Hepatic stellate cell (primary cell): ENCODE data around the gene CSTF1.
"Not testable (repeated sequence)": the region's sequence is repeated elsewhere in the genome, so short reads cannot be mapped to it uniquely, and the experiment has no call there.

ENCODE experiments used
- DNase-seq: peaks from one replicate; pipeline ENCODE4 v3.0.0; 2011; ENCODE audit warnings: low spot score

The CSTF1 gene

GRCh38 chr20:56369179-56369578 is 23.3 kb upstream of the CSTF1 start:
- no peak for DNase-seq

GRCh38 chr20:56371977-56372376 is 20.5 kb upstream of the CSTF1 start:
- no peak for DNase-seq

DNA sequence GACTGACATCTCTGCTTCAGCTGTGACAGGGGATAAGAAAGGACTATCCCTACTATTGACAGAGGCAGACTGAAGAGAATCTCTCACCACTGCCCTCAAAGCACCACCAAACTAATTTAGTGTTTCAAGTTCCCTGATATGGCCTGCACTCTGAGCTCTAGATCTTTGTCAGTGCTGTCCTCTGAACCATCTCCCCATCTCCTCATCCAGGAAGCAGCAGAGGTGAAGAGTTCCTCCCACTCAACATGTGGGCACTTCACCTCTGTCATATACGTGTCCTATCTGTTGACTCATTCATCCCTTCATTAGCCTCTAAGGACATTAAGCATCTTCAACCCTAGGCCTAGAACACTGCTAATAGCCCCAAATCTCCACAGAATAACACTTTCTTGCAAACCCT is 19.6 kb upstream of the CSTF1 start:
- DNase-seq = no peak

DNA sequence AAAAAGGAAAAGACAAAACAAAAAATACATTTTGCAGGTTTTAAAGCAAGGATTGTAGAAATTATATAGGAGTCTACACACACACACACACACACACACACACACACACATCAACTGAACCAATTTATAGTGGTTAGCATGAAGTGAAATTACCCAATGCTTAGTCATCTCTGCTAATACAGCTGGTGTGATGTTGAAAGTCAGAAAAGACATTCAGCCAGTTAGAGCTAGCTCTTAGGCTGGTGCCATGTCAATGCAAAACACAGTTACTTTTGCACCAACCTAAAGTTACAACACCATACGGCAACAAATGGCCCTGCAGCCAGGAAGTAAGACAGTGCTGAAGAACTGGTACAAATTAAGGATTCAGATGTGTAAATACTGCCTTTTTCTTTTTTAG is 18.5 kb upstream of the CSTF1 start:
- DNase-seq = peak; percentile 66

DNA sequence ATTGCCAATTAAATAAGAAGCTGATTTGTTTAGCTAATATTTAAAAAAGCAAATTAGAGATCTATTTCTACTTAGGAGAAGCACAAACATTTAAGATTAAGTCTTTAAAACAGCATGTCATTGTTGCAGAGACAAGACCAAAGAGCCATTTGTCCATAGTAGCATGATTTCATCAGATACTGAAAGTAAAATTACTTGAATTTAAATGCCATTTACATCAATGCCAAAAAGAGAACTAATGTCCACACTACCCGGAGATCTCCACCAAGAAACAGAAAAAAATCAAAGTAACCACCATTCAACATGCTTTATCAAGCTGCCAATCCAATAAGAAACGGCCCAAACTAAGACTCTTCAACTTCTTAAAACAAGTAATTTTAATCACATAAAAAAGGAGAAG is 16.1 kb upstream of the CSTF1 start:
- DNase-seq = no peak

DNA sequence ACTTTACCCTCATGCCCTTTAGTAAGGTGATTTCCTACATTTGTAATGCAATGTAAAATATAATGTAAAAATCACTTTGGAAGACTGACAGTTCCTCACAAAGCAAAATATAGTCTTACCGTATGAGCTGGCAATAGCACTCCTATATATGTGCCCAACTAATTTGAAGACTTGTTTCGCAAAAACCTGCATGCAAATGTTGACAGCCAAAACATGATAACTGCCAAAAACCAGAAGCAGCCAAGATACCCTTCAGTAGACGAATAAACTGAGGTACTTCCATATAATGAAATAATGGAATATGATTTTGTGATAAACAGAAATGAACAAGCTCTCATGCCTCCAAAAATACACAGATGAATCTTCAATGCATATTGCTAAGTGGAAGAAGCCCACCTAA is 14.1 kb upstream of the CSTF1 start:
- no peak for DNase-seq

GRCh38 chr20:56380375-56380774 is 12.1 kb upstream of the CSTF1 start:
- no peak for DNase-seq

DNA sequence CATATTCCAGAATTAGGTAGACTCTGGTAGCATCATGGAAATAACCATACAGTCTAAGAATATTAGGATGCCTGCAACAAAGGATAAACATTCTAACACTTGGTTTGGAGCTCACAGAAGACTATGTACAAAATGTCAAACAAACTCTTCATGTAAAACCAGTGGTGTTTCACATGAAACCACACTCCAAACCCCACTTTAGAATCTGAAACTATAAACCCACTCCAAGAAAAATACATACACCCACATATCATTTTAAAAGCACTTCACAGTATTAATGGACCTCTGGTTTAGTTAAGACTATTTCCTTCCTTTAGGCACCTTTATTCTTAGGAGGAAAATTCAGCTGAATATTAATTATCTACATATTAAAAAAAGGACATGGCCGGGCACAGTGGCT is 10.9 kb upstream of the CSTF1 start:
- no peak for DNase-seq

GRCh38 chr20:56382696-56383095 is 9.7 kb upstream of the CSTF1 start:
- no peak for DNase-seq

DNA sequence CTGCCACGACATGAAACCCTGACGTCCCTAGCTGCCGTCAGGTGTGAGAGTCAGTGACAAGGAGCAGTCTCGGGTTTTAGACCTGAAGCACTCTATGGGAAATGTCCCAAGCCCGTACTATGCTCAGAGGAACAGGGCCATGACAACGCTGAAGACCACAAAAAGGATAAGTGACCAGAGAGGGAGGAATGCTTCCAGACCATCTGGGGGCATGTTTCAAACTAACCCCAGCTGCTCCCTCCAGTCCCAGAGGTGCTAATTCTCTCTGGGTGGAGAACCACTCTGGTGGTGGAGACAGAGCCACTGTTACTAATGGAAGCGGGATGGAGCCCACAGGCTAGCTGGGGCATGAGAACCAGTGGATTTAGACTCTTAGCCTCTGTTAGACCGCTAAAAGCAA is 9.1 kb upstream of the CSTF1 start:
- no peak for DNase-seq

DNA sequence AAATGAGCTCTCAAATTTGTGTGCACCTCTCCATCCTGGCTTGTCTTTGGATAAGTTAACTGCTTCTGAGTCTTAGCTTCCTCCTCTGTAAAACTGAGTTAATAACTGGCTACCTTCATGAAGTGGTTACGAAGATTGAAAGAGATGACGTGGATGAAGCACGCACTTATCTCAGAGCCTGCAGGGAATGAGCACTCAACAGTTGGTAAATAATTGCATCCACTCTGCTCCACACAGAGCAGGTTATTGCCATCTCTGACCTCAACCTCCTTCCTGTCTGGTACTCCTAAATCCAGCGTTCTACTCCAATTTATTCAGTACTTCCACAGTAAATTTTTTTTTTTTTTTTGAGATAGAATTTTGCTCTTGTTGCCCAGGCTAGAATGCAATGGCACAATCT is 7.3 kb upstream of the CSTF1 start:
- no peak for DNase-seq

- DNase-seq = no peak
Measured at GRCh38 chr20:56386219-56386618, 6.2 kb upstream of the CSTF1 start.

GRCh38 chr20:56388882-56389281 is 3.6 kb upstream of the CSTF1 start:
- no peak for DNase-seq

GRCh38 chr20:56389807-56390206 is 2.6 kb upstream of the CSTF1 start:
- DNase-seq = no peak

- DNase-seq = not testable (repeated sequence)
Measured at GRCh38 chr20:56390396-56390795, 2.0 kb upstream of the CSTF1 start.

DNA sequence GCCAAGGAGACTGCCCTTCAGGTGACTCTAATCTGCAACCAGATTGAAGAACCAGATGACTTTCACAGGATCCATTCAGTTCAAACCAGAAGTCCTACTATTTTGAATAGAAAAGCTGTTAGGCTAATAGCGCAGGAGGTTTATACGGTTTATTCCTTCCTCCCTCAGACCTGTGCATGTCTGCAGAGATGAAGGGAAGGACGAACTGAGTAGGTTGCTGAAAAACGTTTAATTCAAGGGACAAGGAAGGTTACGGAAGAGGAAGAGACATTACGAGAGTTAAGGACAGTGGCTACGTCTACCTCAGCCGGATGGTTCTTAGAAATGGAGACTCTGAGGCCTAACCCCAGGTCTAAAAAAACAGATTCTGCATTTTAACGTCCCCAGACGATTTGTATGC is 1.4 kb upstream of the CSTF1 start:
- no peak for DNase-seq

DNA sequence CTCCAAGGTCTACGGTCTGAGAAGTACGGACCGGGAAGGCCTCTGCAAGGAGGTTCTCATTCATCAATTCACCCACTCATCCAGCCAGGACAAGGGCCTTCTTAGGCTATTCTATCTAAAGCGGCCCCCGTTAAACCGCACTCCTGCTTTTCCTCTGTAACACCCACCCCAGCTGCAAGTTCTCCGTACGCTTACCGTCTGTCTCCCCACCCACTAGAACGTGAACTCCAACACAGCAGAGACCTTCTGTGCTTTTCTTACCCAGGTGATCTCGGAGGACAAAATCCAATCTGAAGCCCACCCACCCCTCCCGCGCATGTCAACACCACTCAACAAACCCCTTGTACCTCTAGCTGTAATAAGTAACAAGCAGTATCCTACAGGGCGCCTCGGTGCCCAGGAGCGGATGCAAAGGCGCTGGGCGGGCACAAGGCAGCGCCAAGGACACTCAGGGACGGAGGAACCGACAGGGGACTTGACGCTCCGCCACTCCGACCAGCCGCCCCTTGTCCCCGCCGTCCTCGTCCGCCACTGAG is 781 bp upstream of the CSTF1 start:
- DNase-seq = peak; percentile 9

- DNase-seq = no peak
Measured at GRCh38 chr20:56392881-56393482, 537 bp downstream of the CSTF1 start.

GRCh38 chr20:56393653-56394052 is 1.2 kb downstream of the CSTF1 start:
- no peak for DNase-seq

- no peak for DNase-seq
Measured at GRCh38 chr20:56395166-56395565, 2.7 kb downstream of the CSTF1 start.

GRCh38 chr20:56400001-56400640 is 7.7 kb downstream of the CSTF1 start:
- DNase-seq = peak; percentile 62

- no peak for DNase-seq
Measured at GRCh38 chr20:56403465-56403864, 11.0 kb downstream of the CSTF1 start.

DNA sequence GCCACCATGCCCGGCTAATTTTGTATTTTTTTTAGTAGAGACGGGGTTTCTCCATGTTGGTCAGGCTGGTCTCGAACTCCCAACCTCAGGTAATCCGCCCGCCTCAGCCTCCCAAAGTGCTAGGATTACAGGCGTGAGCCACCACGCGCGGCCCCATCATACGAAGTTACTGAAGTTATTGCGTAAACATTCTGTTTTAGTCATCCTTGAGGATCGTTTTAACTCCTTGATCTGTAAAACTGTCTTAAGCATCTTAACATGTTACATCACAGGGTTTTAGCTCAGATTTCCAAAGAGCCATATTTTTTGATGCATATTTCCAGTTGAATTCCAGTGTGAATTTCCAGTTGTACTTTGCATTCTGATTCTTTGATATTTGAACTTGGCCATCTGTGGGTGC is 12.9 kb downstream of the CSTF1 start:
- DNase-seq = not testable (repeated sequence)

DNA sequence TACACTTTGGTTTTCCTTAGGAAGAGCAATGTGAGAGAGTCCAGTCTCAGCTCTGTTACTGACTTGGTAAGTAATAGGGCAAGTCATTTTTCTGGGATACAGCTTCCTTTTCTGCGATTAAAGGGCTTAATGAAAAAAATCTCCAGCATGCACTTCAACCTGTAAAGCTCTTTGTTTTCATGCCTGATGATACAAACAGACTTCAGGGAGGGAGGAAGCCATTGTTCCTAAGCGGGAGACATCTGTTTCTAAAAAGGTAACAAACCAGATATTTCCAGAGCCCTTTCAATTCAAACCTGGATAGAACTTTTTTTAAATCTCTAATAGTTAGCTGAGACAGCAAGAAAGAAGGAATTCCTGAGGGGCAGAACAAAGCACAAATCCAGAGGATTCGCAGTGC is 14.5 kb downstream of the CSTF1 start:
- no peak for DNase-seq
